Erythroblast (primary cell): ENCODE data around the gene USH1C.

ENCODE experiments used
- GATA1 ChIP-seq: IDR thresholded peaks from 2 replicates; pipeline ENCODE4 v1.6.1; 2011; ENCODE audit warnings: low read depth, mild to moderate bottlenecking, control low read depth, low read length, moderate library complexity
- POLR2A ChIP-seq: IDR thresholded peaks from 2 replicates; pipeline ENCODE4 v1.6.1; 2011; ENCODE audit warnings: mild to moderate bottlenecking, low read length

DNA sequence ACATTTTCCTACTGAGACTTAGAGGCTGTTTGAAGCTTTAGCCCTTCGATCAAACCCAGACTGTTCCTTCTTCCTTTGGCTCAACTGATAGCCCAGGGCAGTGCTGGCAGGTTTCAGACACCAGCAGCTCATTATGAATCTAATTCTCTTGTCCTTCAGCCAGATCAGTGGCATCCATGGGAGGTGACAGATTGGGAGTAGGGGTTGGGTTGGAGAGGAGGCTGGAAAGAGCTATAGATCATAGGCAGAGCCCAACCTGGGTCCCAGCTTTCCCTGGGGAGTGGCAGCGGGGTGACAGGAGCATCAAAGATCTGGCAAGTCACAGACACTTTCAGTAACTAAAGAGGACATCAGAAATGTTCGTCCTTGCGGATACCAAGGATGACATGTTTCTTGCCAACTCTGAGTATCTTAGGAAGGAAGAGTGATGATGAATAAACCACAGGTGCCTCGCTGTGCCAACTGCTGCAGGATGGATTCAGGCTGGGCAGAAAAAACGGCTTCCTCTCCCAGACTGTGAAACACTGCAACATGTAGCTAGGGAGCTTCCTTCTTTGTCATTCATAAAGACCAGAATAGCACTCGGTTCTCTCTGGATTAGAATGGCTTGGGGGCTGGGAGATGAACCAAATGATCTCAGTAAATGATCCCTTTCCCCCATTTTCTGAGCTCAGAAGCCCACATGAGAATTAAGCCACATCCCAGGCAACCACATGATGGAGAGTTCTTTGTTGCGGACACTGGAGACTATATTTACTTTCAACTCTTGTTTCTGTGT is 86.6 kb downstream of the USH1C start:
- TF ChIP-seq POLR2A (no peak), GATA1 (no peak)
